Neural progenitor cell (in vitro differentiated cells): ENCODE measurements around the gene MAP7D3.

Experiments
- EZH2 ChIP-seq: fragments of 200-600 bp; sonication (generic); IDR thresholded peaks from 2 replicates; pipeline ENCODE4 v1.6.1; 2017; ENCODE audit warnings: antibody characterized with exemption, mild to moderate bottlenecking, moderate library complexity
- TF ChIP-seq, protein P1 (sequence below): fragments of 200-600 bp; sonication (generic); IDR thresholded peaks from 2 replicates; pipeline ENCODE4 v1.5.1; 2017; ENCODE audit warnings: antibody characterized with exemption, mild to moderate bottlenecking

DNA sequence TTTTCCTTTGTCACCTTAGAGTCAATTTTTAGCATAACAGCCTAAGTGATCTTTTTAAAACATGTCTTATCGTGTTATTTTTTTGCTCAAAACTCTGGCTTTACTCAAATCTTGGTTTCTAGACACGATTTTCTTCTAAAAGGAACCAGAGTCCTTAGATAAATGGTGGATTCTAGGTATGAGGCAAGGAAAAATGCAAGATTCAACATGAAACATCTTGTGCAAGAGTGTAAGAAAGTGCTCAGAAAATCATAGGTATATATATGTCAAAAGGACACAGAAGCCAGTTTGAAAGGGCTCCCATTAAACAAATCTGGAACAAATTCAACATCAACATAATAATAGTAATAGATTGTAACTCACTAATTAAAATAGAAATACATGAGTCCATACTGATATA is 41.5 kb upstream of the MAP7D3 start:
- TF ChIP-seq, protein P1, sequence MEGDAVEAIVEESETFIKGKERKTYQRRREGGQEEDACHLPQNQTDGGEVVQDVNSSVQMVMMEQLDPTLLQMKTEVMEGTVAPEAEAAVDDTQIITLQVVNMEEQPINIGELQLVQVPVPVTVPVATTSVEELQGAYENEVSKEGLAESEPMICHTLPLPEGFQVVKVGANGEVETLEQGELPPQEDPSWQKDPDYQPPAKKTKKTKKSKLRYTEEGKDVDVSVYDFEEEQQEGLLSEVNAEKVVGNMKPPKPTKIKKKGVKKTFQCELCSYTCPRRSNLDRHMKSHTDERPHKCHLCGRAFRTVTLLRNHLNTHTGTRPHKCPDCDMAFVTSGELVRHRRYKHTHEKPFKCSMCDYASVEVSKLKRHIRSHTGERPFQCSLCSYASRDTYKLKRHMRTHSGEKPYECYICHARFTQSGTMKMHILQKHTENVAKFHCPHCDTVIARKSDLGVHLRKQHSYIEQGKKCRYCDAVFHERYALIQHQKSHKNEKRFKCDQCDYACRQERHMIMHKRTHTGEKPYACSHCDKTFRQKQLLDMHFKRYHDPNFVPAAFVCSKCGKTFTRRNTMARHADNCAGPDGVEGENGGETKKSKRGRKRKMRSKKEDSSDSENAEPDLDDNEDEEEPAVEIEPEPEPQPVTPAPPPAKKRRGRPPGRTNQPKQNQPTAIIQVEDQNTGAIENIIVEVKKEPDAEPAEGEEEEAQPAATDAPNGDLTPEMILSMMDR, result no peak
- TF ChIP-seq EZH2, result no peak
